HepG2 (cell line): ENCODE results near the gene INO80. TPM values are rescaled to one million over a fixed set of nuclear protein-coding genes. Genes with fewer than 3 reads are reported as not detected.

Experiments used
- BCL6 ChIP-seq: IDR thresholded peaks from 2 replicates; pipeline ENCODE4 v1.6.1; 2016; ENCODE audit warnings: missing genetic modification reagents, missing compliant biosample characterization
- CEBPG ChIP-seq: IDR thresholded peaks from 2 replicates; pipeline ENCODE4 v1.6.1; 2016
- FOXA1 ChIP-seq, 2 experiments: fragments of 450-650 bp in 1 of 2; sonication (generic) in 1 of 2; formaldehyde crosslinking in 1 of 2; IDR thresholded peaks; 2 replicates each; pipeline versions ENCODE4 v1.4.0 to v1.6.1; 2016 to 2020; ENCODE audit warnings: missing genetic modification reagents in 1 of 2
- FOXP1 ChIP-seq, 2 experiments: fragments of 450-650 bp in 1 of 2; IDR thresholded peaks; 2 replicates each; pipeline ENCODE4 v1.6.1; 2017 to 2018; ENCODE audit warnings: antibody characterized with exemption in 1 of 2
- GFI1 ChIP-seq: sonication (generic); formaldehyde crosslinking; IDR thresholded peaks from 2 replicates; pipeline ENCODE4 v1.5.0; 2020; ENCODE audit warnings: missing genetic modification reagents, mild to moderate bottlenecking, borderline replicate concordance
- HHEX ChIP-seq: IDR thresholded peaks from 2 replicates; pipeline ENCODE4 v1.6.1; 2016; ENCODE audit warnings: control low read depth
- NCOA2 ChIP-seq: sonication (generic); formaldehyde crosslinking; IDR thresholded peaks from 2 replicates; pipeline ENCODE4 v1.8.0; 2022; ENCODE audit warnings: inconsistent platforms
- TBX2 ChIP-seq: sonication (generic); formaldehyde crosslinking; IDR thresholded peaks from 2 replicates; pipeline ENCODE4 v1.5.0; 2020; ENCODE audit warnings: missing genetic modification reagents, mild to moderate bottlenecking, borderline replicate concordance
- TBX3 ChIP-seq: fragments of 450-650 bp; IDR thresholded peaks from 2 replicates; pipeline ENCODE4 v1.6.1; 2017; ENCODE audit warnings: antibody characterized with exemption, mild to moderate bottlenecking, inconsistent platforms, borderline replicate concordance
- polyA plus RNA-seq, 8 experiments: library from polyadenylated mRNA; depleted of rRNA in 3 of 8; stranded (reverse) in 7 of 8; unstranded in 1 of 8; fragments of >200 nt; fragmentation: Illumina TruSeq in 4 of 8; extraction: Trizol in 4 of 8; gene quantifications; 2 replicates each; pipeline versions ENCODE4 v1.2.1 to v1.2.3, GENCODE V29; 2011 to 2016; ENCODE audit warnings: low read depth in 4 of 8, missing spikeins in 1 of 8, mixed read lengths in 1 of 8; ENCODE audit not compliant: insufficient read depth in 1 of 8
- total RNA-seq, 5 experiments: library from RNA; depleted of rRNA; stranded (reverse); fragments of >200 nt; fragmentation: Illumina TruSeq; extraction: Trizol; gene quantifications; 2 replicates each; pipeline ENCODE4 v1.2.3, GENCODE V29; 2016; ENCODE audit warnings: low read depth in 1 of 5
- TF ChIP-seq, protein P1 (sequence below): sonication (generic); formaldehyde crosslinking; IDR thresholded peaks from 2 replicates; pipeline ENCODE4 v1.4.0; 2020; ENCODE audit warnings: mild to moderate bottlenecking, missing genetic modification reagents, borderline replicate concordance
- TF ChIP-seq, protein P2 (sequence below): IDR thresholded peaks from 2 replicates; pipeline ENCODE4 v1.6.1; 2016; ENCODE audit warnings: low read depth, missing genetic modification reagents, missing compliant biosample characterization
- TF ChIP-seq, protein P3 (sequence below): sonication (generic); formaldehyde crosslinking; IDR thresholded peaks from 2 replicates; pipeline ENCODE4 v1.5.1; 2020; ENCODE audit warnings: mild to moderate bottlenecking, missing genetic modification reagents

The INO80 gene
- total and polyA plus RNA-seq, 2 of the 13 experiments (the other 11 are each of a cell fraction or from before 2014, with no cell fraction given) = 3.6 to 14.8 TPM

DNA sequence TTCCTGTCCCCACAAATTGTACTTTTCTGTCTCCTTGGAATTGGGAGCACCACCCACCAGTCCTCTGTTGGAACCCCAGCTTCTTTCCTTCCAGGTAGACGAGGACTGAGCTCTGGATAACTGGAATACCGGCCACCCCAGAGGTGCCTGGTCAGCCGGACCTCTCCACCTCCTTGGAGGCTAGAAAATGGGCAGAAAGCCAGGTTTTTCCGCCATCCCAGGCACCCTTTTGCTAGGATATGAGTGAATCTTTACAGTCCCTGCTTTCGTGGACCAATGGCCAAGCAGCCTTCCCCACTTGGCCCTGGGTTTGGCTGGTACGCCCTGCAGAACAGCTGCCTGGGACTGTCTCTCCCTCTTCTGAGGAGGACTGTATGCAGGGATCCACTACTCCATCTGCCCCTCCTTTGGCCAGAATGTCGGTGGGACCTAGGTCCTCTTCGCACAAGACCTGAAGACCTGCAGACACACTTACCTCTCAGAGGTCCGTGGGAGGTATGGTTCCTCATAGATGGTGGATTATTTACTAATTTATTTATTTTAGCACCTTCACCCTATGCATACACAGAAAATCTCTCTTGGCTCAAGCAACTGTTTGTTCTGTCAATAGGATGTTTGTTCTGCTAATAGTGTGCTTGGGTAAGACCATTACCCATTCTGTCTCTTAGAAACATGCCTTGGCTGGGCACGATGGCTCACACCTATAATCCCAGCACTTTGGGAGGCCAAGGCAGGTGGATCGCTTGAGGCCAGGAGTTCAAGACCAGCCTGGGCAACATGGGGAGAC, 171.4 kb downstream of the INO80 start (continued):
- TF ChIP-seq, protein P1, sequence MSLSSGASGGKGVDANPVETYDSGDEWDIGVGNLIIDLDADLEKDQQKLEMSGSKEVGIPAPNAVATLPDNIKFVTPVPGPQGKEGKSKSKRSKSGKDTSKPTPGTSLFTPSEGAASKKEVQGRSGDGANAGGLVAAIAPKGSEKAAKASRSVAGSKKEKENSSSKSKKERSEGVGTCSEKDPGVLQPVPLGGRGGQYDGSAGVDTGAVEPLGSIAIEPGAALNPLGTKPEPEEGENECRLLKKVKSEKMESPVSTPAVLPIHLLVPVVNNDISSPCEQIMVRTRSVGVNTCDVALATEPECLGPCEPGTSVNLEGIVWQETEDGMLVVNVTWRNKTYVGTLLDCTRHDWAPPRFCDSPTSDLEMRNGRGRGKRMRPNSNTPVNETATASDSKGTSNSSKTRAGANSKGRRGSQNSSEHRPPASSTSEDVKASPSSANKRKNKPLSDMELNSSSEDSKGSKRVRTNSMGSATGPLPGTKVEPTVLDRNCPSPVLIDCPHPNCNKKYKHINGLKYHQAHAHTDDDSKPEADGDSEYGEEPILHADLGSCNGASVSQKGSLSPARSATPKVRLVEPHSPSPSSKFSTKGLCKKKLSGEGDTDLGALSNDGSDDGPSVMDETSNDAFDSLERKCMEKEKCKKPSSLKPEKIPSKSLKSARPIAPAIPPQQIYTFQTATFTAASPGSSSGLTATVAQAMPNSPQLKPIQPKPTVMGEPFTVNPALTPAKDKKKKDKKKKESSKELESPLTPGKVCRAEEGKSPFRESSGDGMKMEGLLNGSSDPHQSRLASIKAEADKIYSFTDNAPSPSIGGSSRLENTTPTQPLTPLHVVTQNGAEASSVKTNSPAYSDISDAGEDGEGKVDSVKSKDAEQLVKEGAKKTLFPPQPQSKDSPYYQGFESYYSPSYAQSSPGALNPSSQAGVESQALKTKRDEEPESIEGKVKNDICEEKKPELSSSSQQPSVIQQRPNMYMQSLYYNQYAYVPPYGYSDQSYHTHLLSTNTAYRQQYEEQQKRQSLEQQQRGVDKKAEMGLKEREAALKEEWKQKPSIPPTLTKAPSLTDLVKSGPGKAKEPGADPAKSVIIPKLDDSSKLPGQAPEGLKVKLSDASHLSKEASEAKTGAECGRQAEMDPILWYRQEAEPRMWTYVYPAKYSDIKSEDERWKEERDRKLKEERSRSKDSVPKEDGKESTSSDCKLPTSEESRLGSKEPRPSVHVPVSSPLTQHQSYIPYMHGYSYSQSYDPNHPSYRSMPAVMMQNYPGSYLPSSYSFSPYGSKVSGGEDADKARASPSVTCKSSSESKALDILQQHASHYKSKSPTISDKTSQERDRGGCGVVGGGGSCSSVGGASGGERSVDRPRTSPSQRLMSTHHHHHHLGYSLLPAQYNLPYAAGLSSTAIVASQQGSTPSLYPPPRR (CRISPR knock-in tag) = peak; percentile 80
- TF ChIP-seq BCL6 (CRISPR knock-in tag) = peak; percentile 80
- TF ChIP-seq FOXA1 (IDR thresholded peaks at IDR 0.05) = 0 out of 2 replicates have a peak, but pooled peaks have one; percentile 29
- peak; percentile 71 for TF ChIP-seq FOXA1 (CRISPR knock-in tag; IDR thresholded peaks at IDR 0.05)
- TF ChIP-seq GFI1 (CRISPR knock-in tag) = 0 out of 2 replicates have a peak, but pooled peaks have one; percentile 22
- TF ChIP-seq CEBPG (CRISPR knock-in tag) = 0 out of 2 replicates have a peak, but pooled peaks have one; percentile 7
- TF ChIP-seq TBX3 = peak; percentile 98
- TF ChIP-seq, protein P2, sequence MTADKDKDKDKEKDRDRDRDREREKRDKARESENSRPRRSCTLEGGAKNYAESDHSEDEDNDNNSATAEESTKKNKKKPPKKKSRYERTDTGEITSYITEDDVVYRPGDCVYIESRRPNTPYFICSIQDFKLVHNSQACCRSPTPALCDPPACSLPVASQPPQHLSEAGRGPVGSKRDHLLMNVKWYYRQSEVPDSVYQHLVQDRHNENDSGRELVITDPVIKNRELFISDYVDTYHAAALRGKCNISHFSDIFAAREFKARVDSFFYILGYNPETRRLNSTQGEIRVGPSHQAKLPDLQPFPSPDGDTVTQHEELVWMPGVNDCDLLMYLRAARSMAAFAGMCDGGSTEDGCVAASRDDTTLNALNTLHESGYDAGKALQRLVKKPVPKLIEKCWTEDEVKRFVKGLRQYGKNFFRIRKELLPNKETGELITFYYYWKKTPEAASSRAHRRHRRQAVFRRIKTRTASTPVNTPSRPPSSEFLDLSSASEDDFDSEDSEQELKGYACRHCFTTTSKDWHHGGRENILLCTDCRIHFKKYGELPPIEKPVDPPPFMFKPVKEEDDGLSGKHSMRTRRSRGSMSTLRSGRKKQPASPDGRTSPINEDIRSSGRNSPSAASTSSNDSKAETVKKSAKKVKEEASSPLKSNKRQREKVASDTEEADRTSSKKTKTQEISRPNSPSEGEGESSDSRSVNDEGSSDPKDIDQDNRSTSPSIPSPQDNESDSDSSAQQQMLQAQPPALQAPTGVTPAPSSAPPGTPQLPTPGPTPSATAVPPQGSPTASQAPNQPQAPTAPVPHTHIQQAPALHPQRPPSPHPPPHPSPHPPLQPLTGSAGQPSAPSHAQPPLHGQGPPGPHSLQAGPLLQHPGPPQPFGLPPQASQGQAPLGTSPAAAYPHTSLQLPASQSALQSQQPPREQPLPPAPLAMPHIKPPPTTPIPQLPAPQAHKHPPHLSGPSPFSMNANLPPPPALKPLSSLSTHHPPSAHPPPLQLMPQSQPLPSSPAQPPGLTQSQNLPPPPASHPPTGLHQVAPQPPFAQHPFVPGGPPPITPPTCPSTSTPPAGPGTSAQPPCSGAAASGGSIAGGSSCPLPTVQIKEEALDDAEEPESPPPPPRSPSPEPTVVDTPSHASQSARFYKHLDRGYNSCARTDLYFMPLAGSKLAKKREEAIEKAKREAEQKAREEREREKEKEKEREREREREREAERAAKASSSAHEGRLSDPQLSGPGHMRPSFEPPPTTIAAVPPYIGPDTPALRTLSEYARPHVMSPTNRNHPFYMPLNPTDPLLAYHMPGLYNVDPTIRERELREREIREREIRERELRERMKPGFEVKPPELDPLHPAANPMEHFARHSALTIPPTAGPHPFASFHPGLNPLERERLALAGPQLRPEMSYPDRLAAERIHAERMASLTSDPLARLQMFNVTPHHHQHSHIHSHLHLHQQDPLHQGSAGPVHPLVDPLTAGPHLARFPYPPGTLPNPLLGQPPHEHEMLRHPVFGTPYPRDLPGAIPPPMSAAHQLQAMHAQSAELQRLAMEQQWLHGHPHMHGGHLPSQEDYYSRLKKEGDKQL (CRISPR knock-in tag) = peak; percentile 67; the same call in 1 of the 2 replicates
- TF ChIP-seq TBX2 (CRISPR knock-in tag) = peak; percentile 49; the same call in 1 of the 2 replicates
- TF ChIP-seq NCOA2 = 0 out of 2 replicates have a peak, but pooled peaks have one; percentile 28
- TF ChIP-seq FOXP1 (IDR thresholded peaks at IDR 0.05) = no peak
- TF ChIP-seq FOXP1 (CRISPR knock-in tag; IDR thresholded peaks at IDR 0.05) = peak; percentile 85
- TF ChIP-seq, protein P3, sequence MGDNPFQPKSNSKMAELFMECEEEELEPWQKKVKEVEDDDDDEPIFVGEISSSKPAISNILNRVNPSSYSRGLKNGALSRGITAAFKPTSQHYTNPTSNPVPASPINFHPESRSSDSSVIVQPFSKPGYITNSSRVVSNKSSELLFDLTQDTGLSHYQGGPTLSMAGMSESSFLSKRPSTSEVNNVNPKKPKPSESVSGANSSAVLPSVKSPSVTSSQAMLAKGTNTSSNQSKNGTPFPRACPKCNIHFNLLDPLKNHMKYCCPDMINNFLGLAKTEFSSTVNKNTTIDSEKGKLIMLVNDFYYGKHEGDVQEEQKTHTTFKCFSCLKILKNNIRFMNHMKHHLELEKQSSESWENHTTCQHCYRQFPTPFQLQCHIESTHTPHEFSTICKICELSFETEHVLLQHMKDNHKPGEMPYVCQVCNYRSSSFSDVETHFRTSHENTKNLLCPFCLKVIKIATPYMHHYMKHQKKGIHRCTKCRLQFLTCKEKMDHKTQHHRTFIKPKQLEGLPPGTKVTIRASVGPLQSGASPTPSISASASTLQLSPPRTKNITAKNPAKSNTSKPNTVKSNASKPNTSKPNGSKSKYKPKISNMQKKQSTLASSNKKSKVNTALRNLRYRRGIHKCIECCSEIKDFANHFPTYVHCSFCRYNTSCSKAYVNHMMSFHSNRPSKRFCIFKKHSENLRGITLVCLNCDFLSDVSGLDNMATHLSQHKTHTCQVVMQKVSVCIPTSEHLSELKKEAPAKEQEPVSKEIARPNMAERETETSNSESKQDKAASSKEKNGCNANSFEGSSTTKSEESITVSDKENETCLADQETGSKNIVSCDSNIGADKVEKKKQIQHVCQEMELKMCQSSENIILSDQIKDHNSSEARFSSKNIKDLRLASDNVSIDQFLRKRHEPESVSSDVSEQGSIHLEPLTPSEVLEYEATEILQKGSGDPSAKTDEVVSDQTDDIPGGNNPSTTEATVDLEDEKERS (CRISPR knock-in tag) = 0 out of 2 replicates have a peak, but pooled peaks have one; percentile 37
- peak; percentile 96 for TF ChIP-seq HHEX (CRISPR knock-in tag)
